GM13976 (cell line): ENCODE results near the gene MMS19.

Source experiments
- DNase-seq: peaks from one replicate; pipeline ENCODE4 v3.0.0; 2012; ENCODE audit warnings: low spot score
- in situ Hi-C: fragments of 300-500 bp; cut with MboI; formaldehyde crosslinking; loops from one replicate; pipeline ENCODE4 v1.12.0; 2022; ENCODE audit warnings: low sequenced_read_pairs, mixed read lengths, inconsistent platforms; ENCODE audit not compliant: unreplicated experiment
- TF ChIP-seq, protein P1 (sequence below): IDR thresholded peaks from 2 replicates; pipeline ENCODE4 v1.5.1; 2012; ENCODE audit warnings: borderline replicate concordance, mild to moderate bottlenecking; ENCODE audit not compliant: insufficient read depth; ENCODE audit errors: extremely low read depth, missing control alignments, control extremely low read depth

Gene MMS19

DNA sequence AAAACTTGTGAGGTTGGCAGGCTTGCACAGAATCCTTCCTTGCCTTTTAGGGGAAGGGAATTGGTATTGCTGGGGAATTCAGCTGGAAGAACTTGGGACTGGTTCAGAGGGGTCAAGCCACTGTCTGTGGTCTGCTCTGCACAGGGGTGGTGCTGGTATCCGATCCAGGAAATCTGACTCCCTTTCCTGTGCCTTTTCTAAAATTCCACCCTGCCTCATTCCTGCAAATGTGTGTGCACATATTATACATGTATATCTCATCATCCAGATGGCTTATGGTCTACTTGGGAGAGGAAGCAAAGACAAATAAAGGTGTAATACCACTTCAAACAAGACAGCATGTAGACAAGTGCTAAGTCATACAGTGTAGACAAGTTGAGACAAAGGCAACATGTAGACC is 14.8 kb upstream of the MMS19 start:
- TF ChIP-seq, protein P1, sequence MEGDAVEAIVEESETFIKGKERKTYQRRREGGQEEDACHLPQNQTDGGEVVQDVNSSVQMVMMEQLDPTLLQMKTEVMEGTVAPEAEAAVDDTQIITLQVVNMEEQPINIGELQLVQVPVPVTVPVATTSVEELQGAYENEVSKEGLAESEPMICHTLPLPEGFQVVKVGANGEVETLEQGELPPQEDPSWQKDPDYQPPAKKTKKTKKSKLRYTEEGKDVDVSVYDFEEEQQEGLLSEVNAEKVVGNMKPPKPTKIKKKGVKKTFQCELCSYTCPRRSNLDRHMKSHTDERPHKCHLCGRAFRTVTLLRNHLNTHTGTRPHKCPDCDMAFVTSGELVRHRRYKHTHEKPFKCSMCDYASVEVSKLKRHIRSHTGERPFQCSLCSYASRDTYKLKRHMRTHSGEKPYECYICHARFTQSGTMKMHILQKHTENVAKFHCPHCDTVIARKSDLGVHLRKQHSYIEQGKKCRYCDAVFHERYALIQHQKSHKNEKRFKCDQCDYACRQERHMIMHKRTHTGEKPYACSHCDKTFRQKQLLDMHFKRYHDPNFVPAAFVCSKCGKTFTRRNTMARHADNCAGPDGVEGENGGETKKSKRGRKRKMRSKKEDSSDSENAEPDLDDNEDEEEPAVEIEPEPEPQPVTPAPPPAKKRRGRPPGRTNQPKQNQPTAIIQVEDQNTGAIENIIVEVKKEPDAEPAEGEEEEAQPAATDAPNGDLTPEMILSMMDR, result no peak
- DNase-seq, result no peak
- in situ Hi-C loops, result no loop called here

DNA sequence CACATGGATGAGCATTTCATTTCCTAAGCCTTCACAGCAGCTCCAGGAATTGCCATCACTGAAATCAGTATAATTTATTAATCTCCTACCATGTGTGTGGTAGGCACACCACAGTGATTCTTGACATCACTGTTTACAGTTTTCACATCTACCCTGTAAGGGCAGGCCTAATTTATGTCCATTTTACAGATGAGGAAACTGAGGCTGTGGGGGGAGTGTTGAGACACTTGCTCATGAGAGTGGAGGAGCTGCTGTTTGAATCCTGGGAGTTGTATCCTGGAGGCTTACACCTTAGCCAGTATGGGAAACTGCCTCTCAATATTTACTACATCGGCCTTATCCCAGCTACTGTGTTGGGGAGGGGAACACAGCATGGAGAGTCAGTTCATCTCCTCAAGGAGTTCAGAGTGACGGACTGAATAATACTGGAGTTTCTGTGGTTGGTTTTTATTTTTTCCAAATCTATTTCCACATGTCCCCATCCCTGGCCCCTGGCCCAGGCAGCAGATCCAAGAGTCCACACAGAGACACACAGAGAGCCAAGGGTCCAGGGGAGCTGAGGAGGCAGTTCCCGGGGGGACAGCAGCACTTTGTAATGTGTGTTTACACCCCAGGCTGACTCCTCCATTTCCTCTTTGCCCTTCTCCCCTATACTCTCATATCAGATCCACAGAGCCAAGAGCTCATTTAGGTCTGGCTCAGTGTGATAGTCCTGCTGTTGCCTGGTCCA is 13.7 kb upstream of the MMS19 start:
- TF ChIP-seq, protein P1, result no peak
- in situ Hi-C loops, result no loop called here
- DNase-seq, result no peak

DNA sequence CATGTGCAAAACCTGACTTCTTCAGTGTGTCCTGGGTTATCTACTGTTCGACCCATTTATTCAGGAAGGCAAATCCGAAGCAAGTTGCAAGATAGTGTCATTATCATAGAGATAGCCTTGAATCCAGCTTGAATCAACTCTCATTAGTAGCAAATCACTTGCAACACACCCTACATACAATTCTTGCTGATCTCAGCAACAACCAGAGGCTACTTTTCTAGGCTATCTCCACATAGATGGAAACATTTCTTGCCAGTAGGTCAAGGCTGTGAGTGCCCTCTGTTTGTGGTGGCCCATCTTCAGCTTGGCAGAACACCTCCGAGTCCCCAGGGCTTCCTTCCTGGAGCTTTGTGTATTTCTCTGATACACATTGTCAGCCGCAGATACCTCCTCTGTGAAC is 12.5 kb upstream of the MMS19 start:
- in situ Hi-C loops, result no loop called here
- DNase-seq, result no peak
- TF ChIP-seq, protein P1, result no peak

DNA sequence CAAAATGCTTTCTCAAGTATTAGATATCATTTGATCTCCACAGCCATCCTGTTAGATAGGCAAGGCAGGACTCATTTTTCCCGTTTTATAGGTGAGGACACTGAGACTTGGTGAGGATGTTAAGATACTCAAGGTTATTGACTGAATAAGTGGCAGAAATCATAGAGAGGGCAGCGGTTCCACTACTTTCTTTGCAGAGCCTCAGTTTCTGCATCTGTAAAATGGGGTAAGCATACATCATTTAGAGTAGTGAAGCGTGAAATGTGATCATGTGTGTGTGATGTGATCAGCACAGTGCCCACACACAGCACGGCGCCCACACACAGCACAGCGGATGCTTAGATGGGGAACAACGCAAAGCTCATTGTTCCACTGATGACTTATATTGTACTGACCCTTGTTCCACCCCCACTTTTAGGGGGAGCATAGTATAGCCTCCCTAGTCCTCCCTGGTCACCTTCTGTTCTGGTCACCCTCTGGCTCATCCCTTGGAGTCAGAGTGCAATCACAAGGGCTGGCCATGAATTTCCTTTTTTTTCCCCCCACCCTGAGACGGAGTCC is 11.0 kb upstream of the MMS19 start:
- TF ChIP-seq, protein P1, result no peak
- in situ Hi-C loops, result no loop called here
- DNase-seq, result no peak

DNA sequence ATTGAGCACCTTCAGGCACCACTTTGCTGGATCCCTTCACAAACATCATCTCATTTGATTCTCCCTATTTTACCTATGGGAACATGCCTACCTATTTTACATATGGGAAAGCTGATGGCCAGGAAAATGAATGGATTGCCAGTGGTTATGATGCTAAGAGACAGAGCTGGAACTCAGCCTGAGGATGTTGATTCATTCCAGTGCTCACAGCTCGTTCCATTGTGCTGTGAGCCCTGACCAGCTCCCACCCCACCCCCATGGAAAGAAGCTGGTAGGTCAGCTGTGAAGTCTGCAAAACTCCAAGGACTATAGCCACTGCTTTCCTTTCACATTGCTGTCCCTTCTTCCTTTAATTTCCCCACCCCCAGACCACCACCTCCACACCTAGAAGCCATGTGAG is 10.1 kb upstream of the MMS19 start:
- no peak for DNase-seq
- TF ChIP-seq, protein P1, result no peak
- in situ Hi-C loops, result no loop called here

DNA sequence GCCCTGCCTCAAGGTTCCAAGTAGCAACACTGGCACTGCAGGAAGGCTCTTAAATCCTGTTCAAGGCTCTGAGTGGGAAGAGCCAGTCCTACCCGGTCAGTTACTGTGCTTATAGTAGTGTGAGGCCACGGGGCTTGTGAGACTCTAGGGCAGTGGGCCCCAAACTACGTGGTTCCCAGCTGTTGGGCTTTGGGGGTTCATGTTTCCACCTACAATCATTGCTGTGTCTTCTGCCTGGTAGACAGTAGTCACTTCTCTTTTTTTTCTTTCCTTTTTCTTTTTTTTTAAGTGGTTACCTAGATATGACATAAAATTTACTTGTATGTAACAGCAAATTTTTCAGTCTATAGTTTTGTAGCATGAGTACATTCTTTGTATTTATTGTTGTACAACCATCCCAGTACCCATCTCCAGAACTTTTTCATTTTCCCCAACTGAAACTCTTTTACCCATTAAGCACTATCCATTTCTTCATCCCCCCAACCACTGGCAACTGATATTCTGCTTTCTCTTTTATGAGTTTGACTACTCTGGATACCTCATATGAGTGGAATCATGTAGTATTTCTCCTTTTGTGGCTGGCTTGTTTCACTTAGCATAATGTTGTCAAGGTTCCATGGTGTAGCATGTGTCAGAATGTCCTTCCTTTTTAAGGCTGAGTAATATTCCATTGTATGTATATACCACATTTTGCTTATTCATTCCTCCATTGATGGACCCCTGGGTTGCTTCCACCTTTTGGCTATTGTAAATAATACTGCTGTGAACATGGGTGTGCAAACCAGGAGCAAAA is 8.2 kb upstream of the MMS19 start:
- in situ Hi-C loops, result no loop called here
- TF ChIP-seq, protein P1, result no peak
- no peak for DNase-seq
